ENCODE data around the gene FNDC10.

DNA sequence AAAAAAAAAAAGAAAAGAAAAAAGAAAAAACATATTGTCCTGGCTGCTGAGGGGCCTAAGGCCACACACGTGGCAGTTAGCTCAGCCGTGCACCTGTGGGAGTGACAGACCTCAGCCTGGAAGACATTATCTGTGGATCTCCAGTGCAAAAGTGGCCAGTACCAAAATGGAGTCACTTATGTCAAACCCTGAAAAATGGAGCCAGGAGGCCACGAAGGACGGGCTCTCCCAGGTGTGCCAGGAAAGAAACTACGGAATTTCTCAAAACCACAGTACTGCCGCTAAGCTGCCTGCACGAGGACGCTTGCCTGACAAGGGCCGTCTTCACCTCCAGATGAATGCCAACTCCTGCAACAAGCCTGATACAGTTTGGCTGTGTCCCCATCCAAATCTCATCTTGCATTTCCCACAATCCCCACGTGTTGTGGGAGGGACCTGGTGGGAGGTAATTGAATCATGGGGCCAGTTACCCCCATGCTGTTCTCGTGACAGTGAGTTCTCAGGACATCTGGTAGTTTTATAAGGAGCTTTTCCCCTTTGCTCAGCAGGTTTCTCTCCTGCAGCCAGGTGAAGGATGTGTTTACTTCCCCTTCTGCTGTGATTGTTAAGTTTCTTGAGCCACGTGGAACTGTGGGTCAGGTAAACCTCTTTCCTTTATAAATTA is 10.0 kb upstream of the FNDC10 start:
- no peak for TF ChIP-seq CTCF (IDR thresholded peaks at IDR 0.05)
- TF ChIP-seq CREM (CRISPR knock-in tag; IDR thresholded peaks at IDR 0.05): no peak
- TF ChIP-seq, protein P1, sequence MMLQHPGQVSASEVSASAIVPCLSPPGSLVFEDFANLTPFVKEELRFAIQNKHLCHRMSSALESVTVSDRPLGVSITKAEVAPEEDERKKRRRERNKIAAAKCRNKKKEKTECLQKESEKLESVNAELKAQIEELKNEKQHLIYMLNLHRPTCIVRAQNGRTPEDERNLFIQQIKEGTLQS (CRISPR knock-in tag; conservative IDR thresholded peaks at IDR 0.05): no peak
- no peak for TF ChIP-seq NR2C2 (CRISPR knock-in tag; IDR thresholded peaks at IDR 0.05)
- TF ChIP-seq AFF4 (CRISPR knock-in tag; IDR thresholded peaks at IDR 0.05; ENCODE audit: borderline replicate concordance): no peak
- TF ChIP-seq, protein P2, sequence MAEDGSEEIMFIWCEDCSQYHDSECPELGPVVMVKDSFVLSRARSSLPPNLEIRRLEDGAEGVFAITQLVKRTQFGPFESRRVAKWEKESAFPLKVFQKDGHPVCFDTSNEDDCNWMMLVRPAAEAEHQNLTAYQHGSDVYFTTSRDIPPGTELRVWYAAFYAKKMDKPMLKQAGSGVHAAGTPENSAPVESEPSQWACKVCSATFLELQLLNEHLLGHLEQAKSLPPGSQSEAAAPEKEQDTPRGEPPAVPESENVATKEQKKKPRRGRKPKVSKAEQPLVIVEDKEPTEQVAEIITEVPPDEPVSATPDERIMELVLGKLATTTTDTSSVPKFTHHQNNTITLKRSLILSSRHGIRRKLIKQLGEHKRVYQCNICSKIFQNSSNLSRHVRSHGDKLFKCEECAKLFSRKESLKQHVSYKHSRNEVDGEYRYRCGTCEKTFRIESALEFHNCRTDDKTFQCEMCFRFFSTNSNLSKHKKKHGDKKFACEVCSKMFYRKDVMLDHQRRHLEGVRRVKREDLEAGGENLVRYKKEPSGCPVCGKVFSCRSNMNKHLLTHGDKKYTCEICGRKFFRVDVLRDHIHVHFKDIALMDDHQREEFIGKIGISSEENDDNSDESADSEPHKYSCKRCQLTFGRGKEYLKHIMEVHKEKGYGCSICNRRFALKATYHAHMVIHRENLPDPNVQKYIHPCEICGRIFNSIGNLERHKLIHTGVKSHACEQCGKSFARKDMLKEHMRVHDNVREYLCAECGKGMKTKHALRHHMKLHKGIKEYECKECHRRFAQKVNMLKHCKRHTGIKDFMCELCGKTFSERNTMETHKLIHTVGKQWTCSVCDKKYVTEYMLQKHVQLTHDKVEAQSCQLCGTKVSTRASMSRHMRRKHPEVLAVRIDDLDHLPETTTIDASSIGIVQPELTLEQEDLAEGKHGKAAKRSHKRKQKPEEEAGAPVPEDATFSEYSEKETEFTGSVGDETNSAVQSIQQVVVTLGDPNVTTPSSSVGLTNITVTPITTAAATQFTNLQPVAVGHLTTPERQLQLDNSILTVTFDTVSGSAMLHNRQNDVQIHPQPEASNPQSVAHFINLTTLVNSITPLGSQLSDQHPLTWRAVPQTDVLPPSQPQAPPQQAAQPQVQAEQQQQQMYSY (CRISPR knock-in tag; IDR thresholded peaks at IDR 0.05): no peak
- TF ChIP-seq, protein P3, sequence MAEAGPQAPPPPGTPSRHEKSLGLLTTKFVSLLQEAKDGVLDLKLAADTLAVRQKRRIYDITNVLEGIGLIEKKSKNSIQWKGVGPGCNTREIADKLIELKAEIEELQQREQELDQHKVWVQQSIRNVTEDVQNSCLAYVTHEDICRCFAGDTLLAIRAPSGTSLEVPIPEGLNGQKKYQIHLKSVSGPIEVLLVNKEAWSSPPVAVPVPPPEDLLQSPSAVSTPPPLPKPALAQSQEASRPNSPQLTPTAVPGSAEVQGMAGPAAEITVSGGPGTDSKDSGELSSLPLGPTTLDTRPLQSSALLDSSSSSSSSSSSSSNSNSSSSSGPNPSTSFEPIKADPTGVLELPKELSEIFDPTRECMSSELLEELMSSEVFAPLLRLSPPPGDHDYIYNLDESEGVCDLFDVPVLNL (CRISPR knock-in tag; IDR thresholded peaks at IDR 0.05; ENCODE audit: borderline replicate concordance, low read depth): no peak
- no peak for TF ChIP-seq EMX1 (CRISPR knock-in tag; IDR thresholded peaks at IDR 0.05)

Measured in WTC11 (cell line).